GM23338 (cell line): ENCODE results near the gene NT5DC3. TPM values are rescaled to one million over a fixed set of nuclear protein-coding genes. Genes with fewer than 3 reads are reported as not detected.

ENCODE experiments used
- ATAC-seq: fragments of 200-7000 bp; cut with Tn5 transposase; 3 replicates; pipeline ENCODE4 v1.9.1; 2020
- DNase-seq: peaks from one replicate; pipeline ENCODE4 v3.0.0-alpha.2; 2015; ENCODE audit warnings: low spot score
- H2AFZ ChIP-seq: fragments of 200-600 bp; sonication (generic); 2 replicates; pipeline ENCODE4 v1.8.0; 2016; ENCODE audit warnings: antibody characterized with exemption, mild to moderate bottlenecking, moderate library complexity
- H3F3A ChIP-seq: fragments of 200-600 bp; sonication (generic); replicated peaks from 2 replicates; pipeline ENCODE4 v1.8.0; 2017; ENCODE audit warnings: antibody characterized with exemption, mixed run types, low read depth
- H3K27ac ChIP-seq: fragments of 200-600 bp; sonication (generic); 2 replicates; pipeline ENCODE4 v1.6.1; 2016; ENCODE audit warnings: low read depth
- H3K27me3 ChIP-seq: fragments of 200-600 bp; sonication (generic); 2 replicates; pipeline ENCODE4 v1.8.0; 2016; ENCODE audit warnings: mild to moderate bottlenecking, mixed run types, moderate library complexity; ENCODE audit not compliant: insufficient read depth
- H3K36me3 ChIP-seq: fragments of 200-600 bp; sonication (generic); 2 replicates; pipeline ENCODE4 v1.8.0; 2016; ENCODE audit warnings: mild to moderate bottlenecking; ENCODE audit not compliant: insufficient read depth
- H3K4me1 ChIP-seq: fragments of 200-600 bp; sonication (generic); 2 replicates; pipeline ENCODE4 v1.8.0; 2016; ENCODE audit warnings: mild to moderate bottlenecking, moderate library complexity; ENCODE audit not compliant: insufficient read depth
- H3K4me2 ChIP-seq: fragments of 200-600 bp; sonication (generic); 2 replicates; pipeline ENCODE4 v1.7.1; 2017; ENCODE audit warnings: mixed run types
- H3K4me3 ChIP-seq: fragments of 200-600 bp; sonication (generic); 2 replicates; pipeline ENCODE4 v1.6.1; 2016; ENCODE audit warnings: mixed run types
- H3K79me2 ChIP-seq: fragments of 200-600 bp; sonication (generic); replicated peaks from 2 replicates; pipeline ENCODE4 v1.8.0; 2017; ENCODE audit warnings: mild to moderate bottlenecking; ENCODE audit not compliant: insufficient read depth
- H3K9me2 ChIP-seq: fragments of 200-600 bp; sonication (generic); 2 replicates; pipeline ENCODE4 v1.8.0; 2017; ENCODE audit not compliant: insufficient read depth
- H4K20me1 ChIP-seq: fragments of 200-600 bp; sonication (generic); replicated peaks from 2 replicates; pipeline ENCODE4 v1.8.0; 2017; ENCODE audit warnings: mild to moderate bottlenecking; ENCODE audit not compliant: insufficient read depth
- H3K27ac Mint-ChIP-seq: 2 replicates; pipeline ENCODE4 v1.8.0; 2020; ENCODE audit warnings: inconsistent platforms, mild to moderate bottlenecking, moderate library complexity, mixed read lengths
- H3K27me3 Mint-ChIP-seq: 3 replicates; pipeline ENCODE4 v1.8.0; 2022; ENCODE audit warnings: low read depth, mild to moderate bottlenecking, moderate library complexity, mixed read lengths, inconsistent platforms; ENCODE audit not compliant: insufficient read depth, poor library complexity
- H3K36me3 Mint-ChIP-seq: 3 replicates; pipeline ENCODE4 v1.8.0; 2021; ENCODE audit warnings: low read depth, mild to moderate bottlenecking, inconsistent platforms, moderate library complexity, mixed read lengths
- H3K4me1 Mint-ChIP-seq: 3 replicates; pipeline ENCODE4 v1.8.0; 2020; ENCODE audit warnings: mild to moderate bottlenecking, inconsistent platforms, mixed read lengths
- H3K4me3 Mint-ChIP-seq: 3 replicates; pipeline ENCODE4 v1.8.0; 2021; ENCODE audit warnings: moderate library complexity, mild to moderate bottlenecking, inconsistent platforms, mixed read lengths
- H3K9me3 Mint-ChIP-seq: 3 replicates; pipeline ENCODE4 v1.8.0; 2020; ENCODE audit warnings: moderate library complexity, mild to moderate bottlenecking, inconsistent platforms, mixed read lengths
- EZH2 ChIP-seq: fragments of 200-600 bp; sonication (generic); IDR thresholded peaks from one replicate; pipeline ENCODE4 v1.8.0; 2017; ENCODE audit warnings: antibody characterized with exemption, mild to moderate bottlenecking, low read depth; ENCODE audit not compliant: unreplicated experiment
- EZH2phosphoT487 ChIP-seq: fragments of 200-600 bp; sonication (generic); IDR thresholded peaks from one replicate; pipeline ENCODE4 v1.8.1; 2018; ENCODE audit warnings: antibody characterized with exemption; ENCODE audit not compliant: unreplicated experiment
- JUNB ChIP-seq: IDR thresholded peaks from one replicate; pipeline ENCODE4 v1.6.1; 2016; ENCODE audit warnings: antibody characterized with exemption; ENCODE audit not compliant: unreplicated experiment
- NANOG ChIP-seq: IDR thresholded peaks from 2 replicates; pipeline ENCODE4 v1.6.1; 2016; ENCODE audit warnings: antibody characterized with exemption, borderline replicate concordance
- POLR2AphosphoS5 ChIP-seq: IDR thresholded peaks from 2 replicates; pipeline ENCODE4 v1.6.1; 2016; ENCODE audit warnings: antibody characterized with exemption, low read depth
- STAT1 ChIP-seq: IDR thresholded peaks from one replicate; pipeline ENCODE4 v1.6.1; 2016; ENCODE audit warnings: antibody characterized with exemption; ENCODE audit not compliant: unreplicated experiment
- ZNF114 ChIP-seq: fragments of 250-450 bp; sonication (Bioruptor Pico); IDR thresholded peaks from 2 replicates; pipeline ENCODE4 v1.5.0; 2020; ENCODE audit warnings: mild to moderate bottlenecking, moderate library complexity
- polyA plus RNA-seq: library from polyadenylated mRNA; unstranded; fragments of >200 nt; fragmentation: Nextera tagmentation; extraction: Ambion mirVana; gene quantifications from 2 replicates; pipeline ENCODE4 v1.2.1, GENCODE V29; 2016
- total RNA-seq: library from RNA; depleted of rRNA; stranded (reverse); fragments of >200 nt; shearing (Covaris generic); gene quantifications from 2 replicates; pipeline ENCODE4 v1.2.3, GENCODE V29; 2014
- TF ChIP-seq, protein P1 (sequence below): IDR thresholded peaks from 2 replicates; pipeline ENCODE4 v1.6.1; 2016; ENCODE audit warnings: antibody characterized with exemption
- TF ChIP-seq, protein P2 (sequence below): fragments of 250-450 bp; sonication (Bioruptor Pico); IDR thresholded peaks from 2 replicates; pipeline ENCODE4 v1.5.0; 2020; ENCODE audit warnings: mild to moderate bottlenecking, moderate library complexity
- TF ChIP-seq, protein P3 (sequence below), 2 experiments: fragments of 200-600 bp in 1 of 2; sonication (generic) in 1 of 2; conservative IDR thresholded peaks; 2 replicates each; pipeline versions ENCODE4 v1.5.1 to v1.6.1; 2016 to 2017; ENCODE audit warnings: antibody characterized with exemption in 2 of 2, low read depth in 2 of 2, mild to moderate bottlenecking in 2 of 2, moderate library complexity in 1 of 2

NT5DC3 gene
- total and polyA plus RNA-seq, 2 experiments from 2014 or later = 2.2 to 12.5 TPM

DNA sequence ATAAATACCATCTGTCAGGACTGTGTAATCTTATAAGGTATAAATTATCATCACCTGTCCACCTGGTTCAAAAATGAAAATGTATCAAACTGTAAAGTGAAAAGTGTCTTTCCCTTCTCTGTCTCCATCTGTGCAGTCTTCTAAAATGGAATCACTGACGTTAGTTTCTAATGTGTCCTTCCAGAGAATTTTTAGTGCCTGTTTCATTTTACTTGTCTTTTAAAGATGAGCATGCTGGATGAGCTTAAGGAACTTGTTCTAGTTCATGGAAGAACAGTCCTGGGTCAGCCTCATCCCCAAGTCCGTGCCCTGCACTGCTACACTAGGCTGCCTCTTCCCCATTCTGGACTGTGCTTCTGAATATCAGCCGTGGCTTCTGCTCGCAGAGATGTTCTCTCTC lies 5.4 kb upstream of the NT5DC3 start:
- TF ChIP-seq NANOG (no peak), EZH2phosphoT487 (no peak), STAT1 (no peak), EZH2 (no peak), ZNF114 (CRISPR knock-in tag) (no peak), POLR2AphosphoS5 (no peak), JUNB (no peak)
- TF ChIP-seq, protein P1, sequence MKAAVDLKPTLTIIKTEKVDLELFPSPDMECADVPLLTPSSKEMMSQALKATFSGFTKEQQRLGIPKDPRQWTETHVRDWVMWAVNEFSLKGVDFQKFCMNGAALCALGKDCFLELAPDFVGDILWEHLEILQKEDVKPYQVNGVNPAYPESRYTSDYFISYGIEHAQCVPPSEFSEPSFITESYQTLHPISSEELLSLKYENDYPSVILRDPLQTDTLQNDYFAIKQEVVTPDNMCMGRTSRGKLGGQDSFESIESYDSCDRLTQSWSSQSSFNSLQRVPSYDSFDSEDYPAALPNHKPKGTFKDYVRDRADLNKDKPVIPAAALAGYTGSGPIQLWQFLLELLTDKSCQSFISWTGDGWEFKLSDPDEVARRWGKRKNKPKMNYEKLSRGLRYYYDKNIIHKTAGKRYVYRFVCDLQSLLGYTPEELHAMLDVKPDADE = no peak
- TF ChIP-seq, protein P2, sequence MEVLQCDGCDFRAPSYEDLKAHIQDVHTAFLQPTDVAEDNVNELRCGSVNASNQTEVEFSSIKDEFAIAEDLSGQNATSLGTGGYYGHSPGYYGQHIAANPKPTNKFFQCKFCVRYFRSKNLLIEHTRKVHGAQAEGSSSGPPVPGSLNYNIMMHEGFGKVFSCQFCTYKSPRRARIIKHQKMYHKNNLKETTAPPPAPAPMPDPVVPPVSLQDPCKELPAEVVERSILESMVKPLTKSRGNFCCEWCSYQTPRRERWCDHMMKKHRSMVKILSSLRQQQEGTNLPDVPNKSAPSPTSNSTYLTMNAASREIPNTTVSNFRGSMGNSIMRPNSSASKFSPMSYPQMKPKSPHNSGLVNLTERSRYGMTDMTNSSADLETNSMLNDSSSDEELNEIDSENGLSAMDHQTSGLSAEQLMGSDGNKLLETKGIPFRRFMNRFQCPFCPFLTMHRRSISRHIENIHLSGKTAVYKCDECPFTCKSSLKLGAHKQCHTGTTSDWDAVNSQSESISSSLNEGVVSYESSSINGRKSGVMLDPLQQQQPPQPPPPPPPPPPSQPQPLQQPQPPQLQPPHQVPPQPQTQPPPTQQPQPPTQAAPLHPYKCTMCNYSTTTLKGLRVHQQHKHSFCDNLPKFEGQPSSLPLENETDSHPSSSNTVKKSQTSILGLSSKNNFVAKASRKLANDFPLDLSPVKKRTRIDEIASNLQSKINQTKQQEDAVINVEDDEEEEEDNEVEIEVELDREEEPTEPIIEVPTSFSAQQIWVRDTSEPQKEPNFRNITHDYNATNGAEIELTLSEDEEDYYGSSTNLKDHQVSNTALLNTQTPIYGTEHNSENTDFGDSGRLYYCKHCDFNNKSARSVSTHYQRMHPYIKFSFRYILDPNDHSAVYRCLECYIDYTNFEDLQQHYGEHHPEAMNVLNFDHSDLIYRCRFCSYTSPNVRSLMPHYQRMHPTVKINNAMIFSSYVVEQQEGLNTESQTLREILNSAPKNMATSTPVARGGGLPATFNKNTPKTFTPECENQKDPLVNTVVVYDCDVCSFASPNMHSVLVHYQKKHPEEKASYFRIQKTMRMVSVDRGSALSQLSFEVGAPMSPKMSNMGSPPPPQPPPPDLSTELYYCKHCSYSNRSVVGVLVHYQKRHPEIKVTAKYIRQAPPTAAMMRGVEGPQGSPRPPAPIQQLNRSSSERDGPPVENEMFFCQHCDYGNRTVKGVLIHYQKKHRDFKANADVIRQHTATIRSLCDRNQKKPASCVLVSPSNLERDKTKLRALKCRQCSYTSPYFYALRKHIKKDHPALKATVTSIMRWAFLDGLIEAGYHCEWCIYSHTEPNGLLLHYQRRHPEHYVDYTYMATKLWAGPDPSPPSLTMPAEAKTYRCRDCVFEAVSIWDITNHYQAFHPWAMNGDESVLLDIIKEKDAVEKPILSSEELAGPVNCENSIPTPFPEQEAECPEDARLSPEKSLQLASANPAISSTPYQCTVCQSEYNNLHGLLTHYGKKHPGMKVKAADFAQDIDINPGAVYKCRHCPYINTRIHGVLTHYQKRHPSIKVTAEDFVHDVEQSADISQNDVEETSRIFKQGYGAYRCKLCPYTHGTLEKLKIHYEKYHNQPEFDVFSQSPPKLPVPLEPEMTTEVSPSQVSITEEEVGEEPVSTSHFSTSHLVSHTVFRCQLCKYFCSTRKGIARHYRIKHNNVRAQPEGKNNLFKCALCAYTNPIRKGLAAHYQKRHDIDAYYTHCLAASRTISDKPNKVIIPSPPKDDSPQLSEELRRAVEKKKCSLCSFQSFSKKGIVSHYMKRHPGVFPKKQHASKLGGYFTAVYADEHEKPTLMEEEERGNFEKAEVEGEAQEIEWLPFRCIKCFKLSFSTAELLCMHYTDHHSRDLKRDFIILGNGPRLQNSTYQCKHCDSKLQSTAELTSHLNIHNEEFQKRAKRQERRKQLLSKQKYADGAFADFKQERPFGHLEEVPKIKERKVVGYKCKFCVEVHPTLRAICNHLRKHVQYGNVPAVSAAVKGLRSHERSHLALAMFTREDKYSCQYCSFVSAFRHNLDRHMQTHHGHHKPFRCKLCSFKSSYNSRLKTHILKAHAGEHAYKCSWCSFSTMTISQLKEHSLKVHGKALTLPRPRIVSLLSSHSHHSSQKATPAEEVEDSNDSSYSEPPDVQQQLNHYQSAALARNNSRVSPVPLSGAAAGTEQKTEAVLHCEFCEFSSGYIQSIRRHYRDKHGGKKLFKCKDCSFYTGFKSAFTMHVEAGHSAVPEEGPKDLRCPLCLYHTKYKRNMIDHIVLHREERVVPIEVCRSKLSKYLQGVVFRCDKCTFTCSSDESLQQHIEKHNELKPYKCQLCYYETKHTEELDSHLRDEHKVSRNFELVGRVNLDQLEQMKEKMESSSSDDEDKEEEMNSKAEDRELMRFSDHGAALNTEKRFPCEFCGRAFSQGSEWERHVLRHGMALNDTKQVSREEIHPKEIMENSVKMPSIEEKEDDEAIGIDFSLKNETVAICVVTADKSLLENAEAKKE (CRISPR knock-in tag) = no peak
- TF ChIP-seq, protein P3, sequence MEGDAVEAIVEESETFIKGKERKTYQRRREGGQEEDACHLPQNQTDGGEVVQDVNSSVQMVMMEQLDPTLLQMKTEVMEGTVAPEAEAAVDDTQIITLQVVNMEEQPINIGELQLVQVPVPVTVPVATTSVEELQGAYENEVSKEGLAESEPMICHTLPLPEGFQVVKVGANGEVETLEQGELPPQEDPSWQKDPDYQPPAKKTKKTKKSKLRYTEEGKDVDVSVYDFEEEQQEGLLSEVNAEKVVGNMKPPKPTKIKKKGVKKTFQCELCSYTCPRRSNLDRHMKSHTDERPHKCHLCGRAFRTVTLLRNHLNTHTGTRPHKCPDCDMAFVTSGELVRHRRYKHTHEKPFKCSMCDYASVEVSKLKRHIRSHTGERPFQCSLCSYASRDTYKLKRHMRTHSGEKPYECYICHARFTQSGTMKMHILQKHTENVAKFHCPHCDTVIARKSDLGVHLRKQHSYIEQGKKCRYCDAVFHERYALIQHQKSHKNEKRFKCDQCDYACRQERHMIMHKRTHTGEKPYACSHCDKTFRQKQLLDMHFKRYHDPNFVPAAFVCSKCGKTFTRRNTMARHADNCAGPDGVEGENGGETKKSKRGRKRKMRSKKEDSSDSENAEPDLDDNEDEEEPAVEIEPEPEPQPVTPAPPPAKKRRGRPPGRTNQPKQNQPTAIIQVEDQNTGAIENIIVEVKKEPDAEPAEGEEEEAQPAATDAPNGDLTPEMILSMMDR (conservative IDR thresholded peaks at IDR 0.05; ENCODE audit: low read depth in 2 of 2) = no peak
- H3K36me3 ChIP-seq = no peaks in the 10 kb centered on the region
- H3K27ac ChIP-seq = no peak overlapping the region
- peaks cover 6% of the 10 kb centered on the region; the same call in 1 of the 2 replicates for H3K4me1 ChIP-seq
- H3K4me2 ChIP-seq = no peak overlapping the region
- no peaks in the 10 kb centered on the region for H4K20me1 ChIP-seq
- DNase-seq (no peak), ATAC-seq (no peak)
- Mint-ChIP-seq H3K9me3 (no peaks in the 10 kb centered on the region), H3K27ac (no peak overlapping the region), H3K36me3 (no peaks in the 10 kb centered on the region), H3K4me1 (0 out of 3 replicates have a peak, but pooled peaks cover 3% of the 10 kb centered on the region), H3K4me3 (no peak overlapping the region), H3K27me3 (peaks cover 10% of the 10 kb centered on the region)
- H3K4me3 ChIP-seq = no peak overlapping the region
- no peaks in the 10 kb centered on the region for H3F3A ChIP-seq
- H3K79me2 ChIP-seq = no peaks in the 10 kb centered on the region
- no peaks in the 10 kb centered on the region for H3K9me2 ChIP-seq
- no peaks in the 10 kb centered on the region for H3K27me3 ChIP-seq
- no peak overlapping the region for H2AFZ ChIP-seq
